DMS53 treated with DMSO at 0.1 percent for 48 hours (cell line): ENCODE measurements around the gene JARID2.
"Not testable (repeated sequence)": the region's sequence is repeated elsewhere in the genome, so short reads cannot be mapped to it uniquely, and the experiment has no call there.

Experiments used
- DNase-seq: peaks from one replicate; lab custom pipeline; 2025; ENCODE audit not compliant: unreplicated experiment; lab: John Stamatoyannopoulos, UW

The JARID2 gene

GRCh38 chr6:15287670-15288375 lies 42.0 kb downstream of the JARID2 start:
- no peak for DNase-seq

GRCh38 chr6:15288856-15289255 lies 43.0 kb downstream of the JARID2 start:
- no peak for DNase-seq

- not testable (repeated sequence) for DNase-seq
Observed at GRCh38 chr6:15289456-15289855, 43.6 kb downstream of the JARID2 start.

- DNase-seq, result no peak
Observed at GRCh38 chr6:15290067-15290680, 44.3 kb downstream of the JARID2 start.

- no peak for DNase-seq
Observed at GRCh38 chr6:15290962-15291704, 45.3 kb downstream of the JARID2 start.

- no peak for DNase-seq
Observed at GRCh38 chr6:15292721-15293302, 46.9 kb downstream of the JARID2 start.

GRCh38 chr6:15293674-15294073 lies 47.8 kb downstream of the JARID2 start:
- DNase-seq, result no peak

GRCh38 chr6:15294504-15294903 lies 48.6 kb downstream of the JARID2 start:
- DNase-seq, result no peak

GRCh38 chr6:15296249-15296648 lies 50.4 kb downstream of the JARID2 start:
- DNase-seq, result no peak

GRCh38 chr6:15296735-15297134 lies 50.9 kb downstream of the JARID2 start:
- DNase-seq, result no peak

- DNase-seq, result not testable (repeated sequence)
Observed at GRCh38 chr6:15297167-15297566, 51.3 kb downstream of the JARID2 start.

- no peak for DNase-seq
Observed at GRCh38 chr6:15297895-15298590, 52.2 kb downstream of the JARID2 start.

GRCh38 chr6:15299430-15300131 lies 53.7 kb downstream of the JARID2 start:
- DNase-seq, result no peak

GRCh38 chr6:15301179-15302006 lies 55.5 kb downstream of the JARID2 start:
- no peak for DNase-seq

- no peak for DNase-seq
Observed at GRCh38 chr6:15303162-15303919, 57.5 kb downstream of the JARID2 start.

- DNase-seq, result no peak
Observed at GRCh38 chr6:15303920-15304291, 58.0 kb downstream of the JARID2 start.

GRCh38 chr6:15304337-15305042 lies 58.6 kb downstream of the JARID2 start:
- no peak for DNase-seq

- no peak for DNase-seq
Observed at GRCh38 chr6:15305496-15305895, 59.6 kb downstream of the JARID2 start.
